Activated CD4-positive, alpha-beta T cell treated with anti-CD3 and anti-CD28 coated beads, Interleukin-2, amount 50 U/mL, for 4 hours (primary cell): ENCODE results near the gene ZNF382.
"Not testable (repeated sequence)": the region's sequence is repeated elsewhere in the genome, so short reads cannot be mapped to it uniquely, and the experiment has no call there.

Source experiments
- DNase-seq, 2 experiments: peaks; one replicate each; pipeline ENCODE4 v3.0.0-alpha.2; 2020

Gene ZNF382

DNA sequence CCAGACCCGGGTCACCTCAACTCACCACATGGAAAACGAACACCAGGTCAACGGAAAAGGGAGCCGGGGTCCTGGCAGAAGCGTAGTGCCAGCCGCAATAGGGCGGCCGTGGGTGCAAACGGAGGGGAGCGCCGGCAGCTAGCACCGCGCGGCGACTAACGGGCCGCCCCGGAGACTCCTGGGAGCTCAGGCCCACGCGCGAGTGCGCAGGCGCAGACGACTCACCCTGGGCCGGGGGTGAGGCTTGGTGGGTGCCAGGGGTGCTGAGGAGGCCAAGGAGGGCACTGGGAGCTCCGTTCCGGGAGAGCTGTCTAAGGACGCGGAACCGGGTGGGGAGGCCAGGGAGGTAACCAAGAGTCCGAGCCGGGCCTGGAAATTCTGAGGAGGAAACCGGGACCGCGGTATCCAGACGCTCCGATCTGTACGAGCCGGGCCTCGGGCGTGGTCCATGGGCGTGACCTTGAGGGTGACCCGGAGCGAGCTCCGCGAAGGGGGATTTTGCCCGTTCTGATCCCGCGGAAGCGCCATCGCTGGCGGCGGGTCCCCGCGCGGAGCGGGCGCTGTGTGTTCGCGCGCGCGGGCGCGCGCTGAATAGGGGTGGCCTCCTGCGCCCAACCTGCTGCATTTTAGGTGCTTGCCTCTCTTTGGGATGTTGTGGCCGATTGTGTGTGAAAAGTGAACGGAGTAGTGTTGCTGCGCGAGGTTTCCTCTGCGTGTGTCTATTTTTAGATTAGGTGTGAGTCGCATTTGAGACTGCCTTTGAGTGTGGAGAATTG lies at the start of gene ZNF382:
Gene ZNF382 (plus strand): TSS at position 213 of the 776 bp plus-strand sequence. CDS start 4,602 bp downstream, outside the sequence.
- DNase-seq: peak; percentile 86 to 90

DNA sequence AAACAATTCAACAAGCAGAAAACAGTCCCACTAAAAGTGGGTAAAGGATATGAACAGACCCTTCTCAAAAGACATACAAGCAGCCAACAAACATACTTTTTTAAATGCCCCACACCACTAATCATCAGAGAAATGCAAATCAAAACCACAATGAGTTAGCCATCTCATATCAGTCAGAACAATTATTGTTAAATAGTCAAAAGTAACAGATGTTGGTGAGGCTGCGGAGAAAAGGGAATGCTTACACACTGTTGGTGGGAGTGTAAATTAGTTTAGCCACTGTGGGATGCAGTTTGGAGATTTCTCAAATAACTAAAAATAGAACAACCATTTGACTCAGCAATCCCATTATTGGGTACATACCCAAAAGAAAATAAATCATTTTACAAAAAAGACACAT lies 40.7 kb upstream of the ZNF382 start:
- DNase-seq: no peak

DNA sequence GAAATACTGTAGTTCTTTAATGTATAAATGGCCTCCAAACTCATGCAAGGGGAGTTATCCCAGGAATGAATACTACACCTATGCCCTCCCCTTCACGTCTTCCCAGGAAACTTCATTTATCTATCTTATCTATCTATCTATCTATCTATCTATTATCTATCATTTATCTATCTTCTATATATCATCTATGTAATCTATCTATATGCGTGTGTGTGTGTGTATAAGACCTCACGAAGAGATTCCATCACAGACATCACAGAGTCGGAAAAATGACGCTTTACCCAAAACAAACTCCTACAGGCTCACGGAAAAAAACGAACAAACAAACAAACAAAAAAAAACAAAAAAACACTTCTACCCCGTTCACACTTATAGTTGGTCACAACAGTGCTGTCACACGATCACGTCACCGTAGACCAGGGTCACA lies 32.5 kb upstream of the ZNF382 start:
- no peak for DNase-seq

- DNase-seq: peak; percentile 71 to 73
Measured at GRCh38 chr19:36573020-36573894, 31.9 kb upstream of the ZNF382 start, which contains the start of gene ZNF529. ZNF529 (minus strand) TSS chr19:36573292; CDS start chr19:36572346, 946 bp downstream.

GRCh38 chr19:36573895-36574720 lies 31.0 kb upstream of the ZNF382 start:
- no peak for DNase-seq

- DNase-seq: no peak
Measured at GRCh38 chr19:36574741-36575140, 30.4 kb upstream of the ZNF382 start.

DNA sequence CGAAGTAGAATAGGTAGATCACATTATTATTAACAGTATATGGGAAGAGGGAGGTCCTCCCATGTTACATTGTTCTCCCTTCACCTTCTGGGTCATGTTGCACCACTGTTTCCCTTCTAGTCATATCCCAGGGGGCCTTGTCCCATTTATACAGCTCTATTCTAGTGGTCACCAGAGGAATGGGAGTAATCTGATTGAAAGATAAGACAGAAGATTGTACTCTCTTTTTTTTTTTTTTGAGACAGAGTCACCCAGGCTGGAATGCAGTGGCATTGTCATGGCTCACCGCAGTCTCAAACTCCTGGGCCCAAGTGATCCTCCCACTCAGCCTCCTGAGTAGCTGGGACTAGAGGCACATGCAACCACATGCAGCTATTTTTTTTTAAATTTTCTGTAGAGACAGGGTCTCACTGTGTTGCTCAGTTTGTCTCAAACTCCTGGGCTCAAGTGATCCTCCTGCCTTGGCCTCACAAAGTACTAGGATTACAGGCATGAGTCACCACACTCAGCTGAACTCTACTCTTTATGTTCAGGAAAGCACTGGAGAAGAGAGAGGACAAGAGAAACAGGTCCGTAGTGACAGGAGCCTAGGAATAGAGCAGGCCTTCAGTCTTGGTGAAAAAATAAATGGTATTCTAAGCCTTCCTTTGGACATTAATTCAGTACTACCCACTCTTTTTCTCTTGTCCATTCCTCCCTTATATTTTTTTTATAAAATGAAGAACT lies 27.7 kb upstream of the ZNF382 start:
- no peak for DNase-seq

DNA sequence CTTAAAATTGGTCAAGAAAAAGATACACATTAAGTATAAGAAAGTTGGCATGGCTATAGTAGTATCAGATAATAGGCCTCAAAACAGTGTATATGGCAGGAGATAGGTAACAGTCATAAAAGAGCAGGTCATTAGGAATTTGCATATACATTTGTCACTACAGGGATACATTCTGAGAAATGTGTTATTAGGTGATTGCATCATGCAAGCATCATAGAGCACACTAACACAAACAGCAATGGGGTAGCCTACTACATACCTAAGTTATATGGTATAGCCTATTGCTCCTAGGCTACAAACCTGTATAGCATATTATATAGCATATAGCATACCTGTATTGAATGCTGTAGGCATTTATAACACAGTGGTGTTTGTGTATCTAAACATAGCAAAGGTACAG lies 25.9 kb upstream of the ZNF382 start:
- DNase-seq: no peak

- DNase-seq: not testable (repeated sequence)
Measured at GRCh38 chr19:36602681-36603080, 2.4 kb upstream of the ZNF382 start.

DNA sequence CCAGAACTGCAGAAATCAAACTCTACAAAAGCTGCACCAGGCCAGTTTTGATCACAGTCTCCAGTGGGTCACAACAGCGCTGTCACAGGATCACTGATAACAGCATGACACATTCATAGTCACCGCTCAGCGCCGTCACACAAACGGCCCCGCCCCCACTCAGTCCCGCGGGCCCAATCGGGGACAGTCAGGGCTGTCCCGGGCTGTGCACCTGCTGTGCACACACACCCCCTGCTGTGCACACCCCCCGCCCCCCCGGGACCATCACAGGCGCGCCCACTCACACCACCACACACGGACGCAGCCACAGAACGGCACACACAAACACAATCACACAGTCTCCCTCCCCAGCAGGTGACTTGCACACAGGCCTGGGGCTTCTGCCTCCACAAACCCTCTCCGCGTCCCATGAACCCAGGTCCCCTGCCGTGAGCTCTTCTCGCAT lies 435 bp upstream of the ZNF382 start:
- peak; percentile 86 to 88 for DNase-seq

GRCh38 chr19:36605877-36606478 lies 865 bp downstream of the ZNF382 start:
- no peak for DNase-seq

- no peak for DNase-seq
Measured at GRCh38 chr19:36627057-36627456, 21.9 kb downstream of the ZNF382 start.

GRCh38 chr19:36635342-36635741 lies 30.2 kb downstream of the ZNF382 start:
- no peak for DNase-seq

DNA sequence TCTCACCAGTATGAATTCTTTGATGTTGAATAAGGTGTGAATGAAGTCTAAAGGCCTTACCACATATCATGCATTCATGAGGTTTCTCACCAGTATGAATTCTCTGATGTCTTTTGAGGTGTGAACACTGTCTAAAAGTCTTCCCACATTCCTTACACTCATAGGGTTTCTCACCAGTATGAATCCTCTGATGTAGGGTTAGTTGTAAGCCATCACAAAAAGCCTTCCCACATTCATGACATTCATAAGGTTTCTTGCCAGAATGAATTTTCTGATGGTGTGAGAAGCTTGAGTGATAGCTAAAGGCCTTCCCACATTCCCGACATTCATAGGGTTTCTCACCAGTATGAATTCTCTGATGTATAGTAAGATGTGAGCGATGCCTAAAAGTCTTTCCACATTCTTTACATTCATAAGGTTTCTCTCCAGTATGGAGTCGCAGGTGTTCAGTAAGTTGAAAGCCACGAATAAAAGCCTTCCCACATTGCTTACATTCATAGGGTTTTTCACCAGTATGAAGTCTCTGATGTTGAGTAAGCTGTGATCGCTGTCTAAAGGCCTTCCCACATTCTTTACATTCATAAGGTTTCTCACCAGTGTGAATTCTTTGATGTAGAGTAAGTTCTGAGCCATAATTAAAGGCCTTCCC lies 33.9 kb downstream of the ZNF382 start:
- no peak for DNase-seq

- no peak for DNase-seq
Measured at GRCh38 chr19:36646746-36647145, 41.6 kb downstream of the ZNF382 start.

DNA sequence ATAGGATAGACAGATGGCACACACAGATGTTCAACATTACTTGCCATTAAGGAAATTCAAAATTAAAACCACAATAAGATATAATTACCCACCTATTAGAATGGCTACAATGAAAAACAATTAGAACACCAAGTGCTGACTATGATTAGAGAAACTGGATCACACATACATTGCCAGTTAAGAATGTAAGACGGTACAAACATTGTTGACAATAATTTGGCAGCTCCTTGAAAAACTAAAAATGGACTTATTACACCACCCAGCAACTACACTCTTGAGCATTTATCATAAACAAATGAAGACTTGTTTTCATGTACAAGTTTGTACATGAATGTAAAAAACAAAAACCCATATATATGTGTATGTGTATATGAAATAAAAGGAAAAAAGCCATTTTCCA lies 47.8 kb downstream of the ZNF382 start:
- DNase-seq: no peak

GRCh38 chr19:36665832-36666231 lies 60.7 kb downstream of the ZNF382 start:
- DNase-seq: no peak

DNA sequence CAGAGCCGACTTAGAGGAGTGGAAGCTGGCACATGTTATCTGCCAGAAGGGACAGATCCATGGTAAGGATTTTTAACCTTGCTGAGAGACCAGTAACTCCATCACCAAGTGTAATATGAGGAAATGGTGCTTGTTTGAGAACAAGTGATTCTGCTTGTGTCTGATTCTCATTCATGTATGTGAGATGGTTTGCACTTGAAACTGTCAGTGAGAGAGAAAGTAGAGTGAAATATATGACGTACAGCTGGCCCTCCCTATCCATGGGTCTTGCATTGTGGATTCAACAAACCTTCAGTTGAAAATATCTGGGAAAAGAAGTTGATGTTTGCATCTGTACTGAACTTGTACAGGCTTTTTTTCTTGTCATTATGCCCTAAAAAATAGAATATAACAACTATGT lies 63.5 kb downstream of the ZNF382 start:
- DNase-seq: no peak

DNA sequence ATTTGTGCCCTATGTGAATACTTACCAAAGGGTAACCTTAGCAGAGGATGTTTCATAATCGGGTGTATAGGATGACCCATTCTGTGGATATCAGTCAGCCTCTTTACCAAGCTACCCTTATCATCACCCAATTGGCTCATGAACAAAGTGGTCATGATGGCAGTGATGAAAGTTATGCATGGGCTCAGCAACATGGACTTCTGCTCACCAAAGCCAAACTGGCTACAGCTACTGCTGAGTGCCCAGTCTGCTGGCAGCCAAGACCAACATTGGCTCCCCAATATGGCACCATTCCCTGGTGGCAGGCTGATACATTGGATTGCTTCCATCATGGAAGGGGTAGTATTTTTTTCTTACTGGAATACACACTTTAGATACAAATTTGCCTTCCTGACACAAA lies 67.3 kb downstream of the ZNF382 start:
- no peak for DNase-seq

- no peak for DNase-seq
Measured at GRCh38 chr19:36674201-36674600, 69.1 kb downstream of the ZNF382 start.

- no peak for DNase-seq
Measured at GRCh38 chr19:36679455-36679854, 74.3 kb downstream of the ZNF382 start.
